Fibroblast of lung (primary cell): Measurements from ENCODE around the gene ETFB.

Experiments
- EZH2 ChIP-seq: IDR thresholded peaks from 2 replicates; pipeline ENCODE4 v1.5.1; 2012; ENCODE audit warnings: low read length, control low read depth, mild to moderate bottlenecking; ENCODE audit errors: missing control alignments
- TF ChIP-seq, protein P1 (sequence below), 2 donors: IDR thresholded peaks in 1 of 2; conservative IDR thresholded peaks in 1 of 2; 1 replicate in 1 of 2; 2 replicates in 1 of 2; pipeline ENCODE4 v1.5.1; 2011 to 2012; ENCODE audit warnings: low read length in 2 of 2, control low read depth in 1 of 2, inconsistent platforms in 1 of 2, low read depth in 1 of 2, mild to moderate bottlenecking in 1 of 2

DNA sequence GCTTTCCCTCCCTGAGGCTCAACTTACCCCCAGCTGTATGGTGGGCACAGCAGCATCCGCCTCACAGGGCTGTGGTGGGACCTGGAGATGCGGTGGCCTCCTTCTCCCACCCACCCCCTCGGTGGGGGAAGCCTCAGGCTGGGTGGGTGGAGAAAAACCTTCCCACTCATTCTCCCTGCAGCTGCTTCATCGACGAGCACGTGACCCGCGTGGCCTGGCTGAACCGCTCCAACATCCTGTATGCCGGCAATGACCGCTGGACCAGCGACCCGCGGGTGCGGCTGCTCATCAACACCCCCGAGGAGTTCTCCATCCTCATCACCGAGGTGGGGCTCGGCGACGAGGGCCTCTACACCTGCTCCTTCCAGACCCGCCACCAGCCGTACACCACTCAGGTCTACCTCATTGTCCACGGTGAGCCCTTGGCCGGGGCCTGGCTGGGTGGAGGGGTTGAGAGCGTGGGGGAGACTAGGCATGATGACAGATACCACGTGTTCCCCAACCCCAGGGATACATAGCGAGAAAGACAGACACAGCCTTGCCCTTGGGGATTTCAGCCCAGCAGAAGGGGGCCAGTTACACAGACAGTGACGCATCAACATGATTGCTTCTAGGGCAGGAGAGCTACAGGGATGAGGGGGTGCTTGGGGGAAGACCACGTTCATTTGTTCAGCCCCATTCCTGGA lies 42.6 kb downstream of the ETFB start:
- TF ChIP-seq, protein P1, sequence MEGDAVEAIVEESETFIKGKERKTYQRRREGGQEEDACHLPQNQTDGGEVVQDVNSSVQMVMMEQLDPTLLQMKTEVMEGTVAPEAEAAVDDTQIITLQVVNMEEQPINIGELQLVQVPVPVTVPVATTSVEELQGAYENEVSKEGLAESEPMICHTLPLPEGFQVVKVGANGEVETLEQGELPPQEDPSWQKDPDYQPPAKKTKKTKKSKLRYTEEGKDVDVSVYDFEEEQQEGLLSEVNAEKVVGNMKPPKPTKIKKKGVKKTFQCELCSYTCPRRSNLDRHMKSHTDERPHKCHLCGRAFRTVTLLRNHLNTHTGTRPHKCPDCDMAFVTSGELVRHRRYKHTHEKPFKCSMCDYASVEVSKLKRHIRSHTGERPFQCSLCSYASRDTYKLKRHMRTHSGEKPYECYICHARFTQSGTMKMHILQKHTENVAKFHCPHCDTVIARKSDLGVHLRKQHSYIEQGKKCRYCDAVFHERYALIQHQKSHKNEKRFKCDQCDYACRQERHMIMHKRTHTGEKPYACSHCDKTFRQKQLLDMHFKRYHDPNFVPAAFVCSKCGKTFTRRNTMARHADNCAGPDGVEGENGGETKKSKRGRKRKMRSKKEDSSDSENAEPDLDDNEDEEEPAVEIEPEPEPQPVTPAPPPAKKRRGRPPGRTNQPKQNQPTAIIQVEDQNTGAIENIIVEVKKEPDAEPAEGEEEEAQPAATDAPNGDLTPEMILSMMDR (conservative IDR thresholded peaks at IDR 0.05 in 1 of 2, IDR thresholded peaks at IDR 0.05 in 1 of 2; ENCODE audit: low read depth in 1 of 2, low read length in 2 of 2): no peak
- no peak for TF ChIP-seq EZH2
